ENCODE data around the gene RNASE8. TPM values are rescaled to one million over a fixed set of nuclear protein-coding genes. Genes with fewer than 3 reads are reported as not detected.

RNASE8 gene
- total RNA-seq, 3 donors from 2014 or later (not counting 1 experiment from before 2014, with no cell fraction given) = not detected

DNA sequence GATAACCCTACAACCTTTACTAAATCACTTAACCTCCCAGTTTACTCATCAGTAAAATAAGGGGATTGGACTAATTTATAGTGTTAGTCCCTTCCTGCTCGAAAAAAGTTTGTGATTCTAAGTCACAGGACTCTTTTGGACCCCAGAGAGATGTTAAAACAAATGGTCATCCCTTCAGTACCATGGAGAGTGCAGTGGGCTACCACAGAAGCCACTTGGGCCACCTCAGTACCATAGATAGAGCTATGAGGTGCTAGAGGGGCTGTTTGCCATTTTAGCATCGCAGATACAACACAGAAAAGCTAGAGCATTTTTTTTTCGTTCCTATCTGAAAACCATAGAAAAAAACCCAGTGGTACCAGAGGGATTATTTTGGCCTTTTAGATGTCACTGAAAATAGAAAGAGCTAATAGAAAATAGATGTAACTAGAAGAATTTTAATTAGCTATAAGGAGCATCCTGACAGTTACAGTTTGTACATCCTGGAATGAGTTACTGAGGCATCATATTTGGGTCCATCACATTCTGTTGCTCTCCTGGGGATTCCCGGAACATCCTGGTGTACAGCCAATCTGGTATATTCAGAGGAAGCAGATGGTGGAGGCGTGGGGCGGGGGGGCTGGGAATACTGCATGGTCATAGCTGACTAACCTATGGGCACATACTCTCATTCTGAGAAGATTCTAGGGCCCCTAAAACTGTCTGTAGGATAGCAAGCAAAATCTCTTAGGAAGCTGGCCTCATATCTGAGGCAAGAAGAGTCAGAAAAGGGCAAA is 38.0 kb downstream of the RNASE8 start:
- Mint-ChIP-seq H3K9me3 (no peaks in the 10 kb centered on the region), H3K27me3 (ENCODE audit: low read depth in 2 of 2) (peaks cover 0 to 2% of the 10 kb centered on the region in 2 donors), H3K27ac (peak overlapping the region; percentile 39 to 65), H3K36me3 (no peaks in the 10 kb centered on the region), H3K4me3 (peak overlapping the region; percentile 82), H3K4me1 (peaks cover 18 to 19% of the 10 kb centered on the region in 2 donors)
- no peak overlapping the region for H3K27ac ChIP-seq (ENCODE audit: low read length)
- 81% methylated on average over 6 of the region's 6 CpGs for WGBS (ENCODE audit: insufficient coverage)
- H3K9me3 ChIP-seq (ENCODE audit: control insufficient read depth, insufficient read depth, low read length) = no peaks in the 10 kb centered on the region
- ATAC-seq (no peak), DNase-seq (no peak)
- H3K4me1 ChIP-seq (ENCODE audit: control insufficient read depth, insufficient read depth, low read length) = peaks cover 23% of the 10 kb centered on the region
- no peaks in the 10 kb centered on the region for H3K27me3 ChIP-seq (ENCODE audit: control insufficient read depth, insufficient read depth, low read length)
- H3K36me3 ChIP-seq (ENCODE audit: control insufficient read depth, insufficient read depth, low read length) = no peaks in the 10 kb centered on the region
- TF ChIP-seq, protein P1, sequence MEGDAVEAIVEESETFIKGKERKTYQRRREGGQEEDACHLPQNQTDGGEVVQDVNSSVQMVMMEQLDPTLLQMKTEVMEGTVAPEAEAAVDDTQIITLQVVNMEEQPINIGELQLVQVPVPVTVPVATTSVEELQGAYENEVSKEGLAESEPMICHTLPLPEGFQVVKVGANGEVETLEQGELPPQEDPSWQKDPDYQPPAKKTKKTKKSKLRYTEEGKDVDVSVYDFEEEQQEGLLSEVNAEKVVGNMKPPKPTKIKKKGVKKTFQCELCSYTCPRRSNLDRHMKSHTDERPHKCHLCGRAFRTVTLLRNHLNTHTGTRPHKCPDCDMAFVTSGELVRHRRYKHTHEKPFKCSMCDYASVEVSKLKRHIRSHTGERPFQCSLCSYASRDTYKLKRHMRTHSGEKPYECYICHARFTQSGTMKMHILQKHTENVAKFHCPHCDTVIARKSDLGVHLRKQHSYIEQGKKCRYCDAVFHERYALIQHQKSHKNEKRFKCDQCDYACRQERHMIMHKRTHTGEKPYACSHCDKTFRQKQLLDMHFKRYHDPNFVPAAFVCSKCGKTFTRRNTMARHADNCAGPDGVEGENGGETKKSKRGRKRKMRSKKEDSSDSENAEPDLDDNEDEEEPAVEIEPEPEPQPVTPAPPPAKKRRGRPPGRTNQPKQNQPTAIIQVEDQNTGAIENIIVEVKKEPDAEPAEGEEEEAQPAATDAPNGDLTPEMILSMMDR (IDR thresholded peaks at IDR 0.05) = no peak
- intact Hi-C loops (cut with micrococcal nuclease) = no loop called here
- no peak overlapping the region for H3K4me3 ChIP-seq (ENCODE audit: low read length)

DNA sequence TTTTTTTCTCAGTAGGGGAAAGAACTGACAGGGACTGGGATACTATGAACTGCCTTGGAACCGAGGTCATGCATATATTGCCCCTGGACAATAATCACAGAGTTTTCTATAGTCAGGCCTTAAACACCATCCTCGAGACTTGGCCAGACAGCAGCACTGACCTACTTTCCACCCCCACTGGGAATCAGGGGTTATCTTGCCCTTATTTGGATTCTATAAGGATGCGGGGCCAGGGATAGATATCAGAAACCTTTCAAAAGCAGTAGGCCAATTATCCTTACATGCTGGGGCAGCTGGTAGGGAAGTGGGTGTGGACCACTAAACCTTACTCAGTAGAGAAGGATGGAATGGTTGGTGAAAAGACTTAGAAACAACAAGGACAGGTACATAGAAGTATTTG is 38.8 kb downstream of the RNASE8 start:
- Mint-ChIP-seq H3K27me3 (ENCODE audit: low read depth in 2 of 2) (peaks cover 0 to 4% of the 10 kb centered on the region in 2 donors), H3K4me1 (peaks cover 18 to 19% of the 10 kb centered on the region in 2 donors), H3K36me3 (no peaks in the 10 kb centered on the region), H3K4me3 (peak overlapping the region; percentile 82), H3K9me3 (no peaks in the 10 kb centered on the region), H3K27ac (peak overlapping the region; percentile 39 to 65)
- H3K4me3 ChIP-seq (ENCODE audit: low read length) = no peak overlapping the region
- ATAC-seq = no peak
- 92% methylated on average over 2 of the region's 3 CpGs for WGBS (ENCODE audit: insufficient coverage)
- H3K4me1 ChIP-seq (ENCODE audit: control insufficient read depth, insufficient read depth, low read length) = peaks cover 23% of the 10 kb centered on the region
- no peak for DNase-seq
- H3K36me3 ChIP-seq (ENCODE audit: control insufficient read depth, insufficient read depth, low read length) = no peaks in the 10 kb centered on the region
- intact Hi-C loops (cut with micrococcal nuclease) = no loop called here
- TF ChIP-seq, protein P1 (IDR thresholded peaks at IDR 0.05) = no peak
- H3K27ac ChIP-seq (ENCODE audit: low read length) = no peak overlapping the region
- H3K9me3 ChIP-seq (ENCODE audit: control insufficient read depth, insufficient read depth, low read length) = no peaks in the 10 kb centered on the region
- H3K27me3 ChIP-seq (ENCODE audit: control insufficient read depth, insufficient read depth, low read length) = no peaks in the 10 kb centered on the region

DNA sequence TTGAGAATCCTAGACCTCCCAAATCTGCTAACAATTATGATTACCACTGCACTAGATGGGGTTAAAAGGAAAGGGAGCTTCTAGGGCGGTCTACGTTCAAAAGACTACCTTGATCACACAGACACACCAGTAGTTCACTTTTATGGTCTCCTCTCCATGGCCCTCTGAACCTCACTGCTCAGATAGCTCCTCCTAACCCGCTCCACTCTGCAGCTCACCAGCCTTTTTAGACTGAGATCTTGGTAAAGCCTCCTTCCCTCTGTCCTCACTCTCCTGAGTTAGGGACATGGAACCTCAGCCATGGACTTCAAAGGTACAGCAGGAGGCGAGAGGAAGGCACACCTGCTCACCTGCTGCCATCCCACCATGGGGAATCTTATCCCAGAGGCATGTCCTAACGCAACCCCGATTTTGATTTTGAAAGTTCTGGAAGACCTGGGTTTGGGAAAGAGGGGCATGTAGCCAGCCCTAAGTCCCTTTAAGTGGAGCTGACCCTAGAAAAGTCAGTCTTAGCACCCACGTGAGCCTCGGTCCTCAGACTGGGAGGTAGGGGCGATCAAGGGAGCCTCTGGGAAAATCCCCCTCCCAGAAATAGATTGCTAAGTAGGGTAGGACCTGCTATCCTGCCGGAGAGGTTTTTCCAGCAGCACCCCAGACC is 39.5 kb downstream of the RNASE8 start:
- Mint-ChIP-seq H3K4me3 (peak overlapping the region; percentile 82), H3K27me3 (ENCODE audit: low read depth in 2 of 2) (peaks cover 0 to 4% of the 10 kb centered on the region in 2 donors), H3K36me3 (no peaks in the 10 kb centered on the region), H3K4me1 (peaks cover 18 to 19% of the 10 kb centered on the region in 2 donors), H3K27ac (peak overlapping the region; percentile 64 to 65), H3K9me3 (no peaks in the 10 kb centered on the region)
- ATAC-seq = no peak
- Histone ChIP-seq H3K4me1 (ENCODE audit: control insufficient read depth, insufficient read depth, low read length) (peaks cover 23% of the 10 kb centered on the region), H3K4me3 (ENCODE audit: low read length) (no peak overlapping the region), H3K36me3 (ENCODE audit: control insufficient read depth, insufficient read depth, low read length) (no peaks in the 10 kb centered on the region), H3K27me3 (ENCODE audit: control insufficient read depth, insufficient read depth, low read length) (no peaks in the 10 kb centered on the region), H3K27ac (ENCODE audit: low read length) (peak overlapping the region; percentile 8), H3K9me3 (ENCODE audit: control insufficient read depth, insufficient read depth, low read length) (no peaks in the 10 kb centered on the region)
- WGBS (ENCODE audit: insufficient coverage) = 86% methylated on average over 9 of the region's 10 CpGs
- TF ChIP-seq, protein P1 (IDR thresholded peaks at IDR 0.05) = no peak
- DNase-seq = peak in 1 of 2 donors; percentile 43
- intact Hi-C loops (cut with micrococcal nuclease) = no loop called here

All from natural killer cell (primary cell).